Measurements from ENCODE around the gene ERBIN. TPM values are rescaled to one million over a fixed set of nuclear protein-coding genes. Genes with fewer than 3 reads are reported as not detected.

Gene ERBIN
- total and polyA plus RNA-seq, 9 of the 15 experiments (the other 6 are each of a cell fraction or from before 2014, with no cell fraction given): 11.9 to 72.8 (median 41.7) TPM

- TF ChIP-seq E2F8 (IDR thresholded peaks at IDR 0.05; ENCODE audit: low read depth, partially characterized antibody) (no peak), EP300 (IDR thresholded peaks at IDR 0.05; ENCODE audit: low read length) (no peak), ATF1 (CRISPR knock-in tag; IDR thresholded peaks at IDR 0.05) (no peak), ATF1 (tag; IDR thresholded peaks at IDR 0.05) (no peak), MBD1 (CRISPR knock-in tag; IDR thresholded peaks at IDR 0.05) (no peak), MCM3 (IDR thresholded peaks at IDR 0.05) (no peak), NR2C2 (CRISPR knock-in tag; IDR thresholded peaks at IDR 0.05) (no peak), NR2C2 (tag; IDR thresholded peaks at IDR 0.05) (no peak), HEY1 (CRISPR knock-in tag; IDR thresholded peaks at IDR 0.05; ENCODE audit: borderline replicate concordance) (no peak)
These were observed 29.4 kb downstream of the ERBIN start (continued) for GRCh38 chr5:65955746-65956145.

Data from K562 (cell line).